ENCODE results near the gene PRKCH.
A peak's percentile ranks its signal among the peaks of the same experiment; 100 is the strongest.

The PRKCH gene

DNA sequence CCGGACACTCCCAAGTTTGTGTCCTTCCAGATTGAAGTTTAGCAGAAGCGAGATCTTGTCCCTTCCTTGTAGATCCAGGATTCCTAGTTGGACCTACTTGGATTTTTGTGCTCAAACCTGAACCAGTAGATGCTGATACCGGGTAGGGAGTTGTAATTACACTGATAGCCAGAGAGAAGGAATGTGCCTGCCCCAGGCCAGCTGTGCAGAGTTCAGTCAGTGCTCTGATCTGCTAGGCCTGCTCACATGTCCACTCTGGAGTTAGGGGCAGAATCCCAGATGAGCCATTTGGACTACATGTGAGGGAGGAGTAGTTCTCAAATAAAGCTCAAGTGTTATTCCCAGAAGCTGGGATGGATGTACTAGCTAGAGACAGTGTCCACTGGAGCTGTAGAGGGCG is 65.7 kb downstream of the PRKCH start:
- Histone ChIP-seq H3K14ac (ENCODE audit: low read length in 2 of 2) (no peak overlapping the region), H2AK5ac (ENCODE audit: low read length, severe bottlenecking) (no peak overlapping the region), H3K4me2 (ENCODE audit: low read length, poor library complexity, severe bottlenecking) (no peak overlapping the region), H3K36me3 (ENCODE audit: control insufficient read depth in 1 of 2, insufficient read depth in 2 of 2, low read depth in 1 of 2, low read length in 2 of 2) (no peaks in the 10 kb centered on the region), H2BK15ac (ENCODE audit: low read depth, poor library complexity, severe bottlenecking) (no peak overlapping the region), H2BK12ac (ENCODE audit: low read length in 2 of 2) (no peak overlapping the region), H3K4ac (ENCODE audit: low read depth in 1 of 2, low read length in 2 of 2) (no peak overlapping the region), H3K27me3 (ENCODE audit: control insufficient read depth in 1 of 2, insufficient read depth in 1 of 2, low read length in 2 of 2) (peaks cover 7 to 42% of the 10 kb centered on the region in 2 experiments), H3K79me1 (replicated peaks; ENCODE audit: low read length, poor library complexity, severe bottlenecking) (no peaks in the 10 kb centered on the region), H4K8ac (ENCODE audit: low read length) (no peak overlapping the region), H3K4me1 (ENCODE audit: control insufficient read depth, insufficient read depth, low read depth, low read length) (peaks cover 1% of the 10 kb centered on the region), H2AFZ (ENCODE audit: low read depth, low read length) (no peak overlapping the region), H3K9ac (ENCODE audit: low read length) (no peak overlapping the region), H3K9me3 (ENCODE audit: control insufficient read depth, low read length) (no peaks in the 10 kb centered on the region), H3K18ac (ENCODE audit: low read depth in 1 of 2, low read length in 2 of 2) (no peak overlapping the region), H4K91ac (ENCODE audit: low read length) (no peak overlapping the region), H2BK120ac (ENCODE audit: low read depth, low read length) (no peak overlapping the region), H3K23ac (ENCODE audit: low read length in 2 of 2) (no peak overlapping the region), H3K4me3 (ENCODE audit: insufficient read depth in 1 of 2, low read depth in 1 of 2, low read length in 2 of 2) (no peak overlapping the region), H3K27ac (ENCODE audit: low read length, poor library complexity, severe bottlenecking) (no peak overlapping the region), H2BK5ac (ENCODE audit: low read depth, low read length, poor library complexity, severe bottlenecking) (no peak overlapping the region)
- 82% methylated on average over 4 of the region's 4 CpGs for WGBS
- DNase-seq, result no peak

DNA sequence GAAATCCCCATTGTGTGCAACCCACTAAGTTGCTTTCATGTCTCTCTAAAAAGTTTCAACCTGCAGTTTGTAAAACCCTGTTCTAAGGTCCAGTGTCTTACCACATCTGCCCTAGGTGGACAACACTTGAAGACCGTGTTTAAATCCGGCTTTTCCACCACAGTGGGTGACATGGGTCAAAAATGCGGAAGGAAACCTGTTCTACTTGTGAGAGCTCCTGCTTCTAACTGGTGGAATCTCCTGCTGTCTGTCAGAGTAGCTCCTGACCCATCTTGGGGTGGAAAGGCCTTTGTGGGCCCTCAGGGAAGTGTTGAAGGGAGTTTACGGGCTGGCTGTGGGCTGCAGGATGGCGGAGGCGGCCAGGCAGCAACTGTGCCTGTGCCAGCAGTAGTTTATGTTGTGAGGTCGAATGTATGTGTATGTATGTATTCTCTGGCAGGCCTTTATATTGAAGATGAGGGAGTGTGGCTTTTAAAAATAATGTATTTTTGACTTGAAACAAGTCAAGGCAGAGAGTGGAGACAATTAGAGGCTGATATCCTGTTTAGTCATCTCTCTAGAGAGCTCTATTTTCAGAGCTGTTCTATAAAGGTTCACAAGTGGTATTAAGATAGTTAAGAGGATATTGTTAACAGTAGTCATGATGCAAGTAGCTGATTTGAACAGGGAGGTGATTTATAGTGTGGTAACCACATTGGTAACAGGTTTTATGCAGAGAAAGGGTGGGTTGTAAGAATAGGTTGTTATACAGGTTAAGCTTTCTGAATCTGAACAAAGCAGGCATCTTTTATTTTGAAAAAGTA is 67.0 kb downstream of the PRKCH start:
- Histone ChIP-seq H2AK5ac (ENCODE audit: low read length, severe bottlenecking) (no peak overlapping the region), H2BK5ac (ENCODE audit: low read depth, low read length, poor library complexity, severe bottlenecking) (no peak overlapping the region), H3K36me3 (ENCODE audit: control insufficient read depth in 1 of 2, insufficient read depth in 2 of 2, low read depth in 1 of 2, low read length in 2 of 2) (no peaks in the 10 kb centered on the region), H4K91ac (ENCODE audit: low read length) (no peak overlapping the region), H4K8ac (ENCODE audit: low read length) (no peak overlapping the region), H3K23ac (ENCODE audit: low read length in 2 of 2) (no peak overlapping the region), H2BK12ac (ENCODE audit: low read length in 2 of 2) (no peak overlapping the region), H3K14ac (ENCODE audit: low read length in 2 of 2) (no peak overlapping the region), H3K27ac (ENCODE audit: low read length, poor library complexity, severe bottlenecking) (no peak overlapping the region), H2BK15ac (ENCODE audit: low read depth, poor library complexity, severe bottlenecking) (no peak overlapping the region), H3K79me1 (replicated peaks; ENCODE audit: low read length, poor library complexity, severe bottlenecking) (no peaks in the 10 kb centered on the region), H3K9me3 (ENCODE audit: control insufficient read depth, low read length) (no peaks in the 10 kb centered on the region), H3K4me1 (ENCODE audit: control insufficient read depth, insufficient read depth, low read depth, low read length) (peaks cover 1% of the 10 kb centered on the region), H3K27me3 (ENCODE audit: control insufficient read depth in 1 of 2, insufficient read depth in 1 of 2, low read length in 2 of 2) (peaks cover 7 to 37% of the 10 kb centered on the region in 2 experiments), H3K18ac (ENCODE audit: low read depth in 1 of 2, low read length in 2 of 2) (no peak overlapping the region), H3K4ac (ENCODE audit: low read depth in 1 of 2, low read length in 2 of 2) (no peak overlapping the region), H3K4me2 (ENCODE audit: low read length, poor library complexity, severe bottlenecking) (no peak overlapping the region), H2BK120ac (ENCODE audit: low read depth, low read length) (no peak overlapping the region), H3K4me3 (ENCODE audit: insufficient read depth in 1 of 2, low read depth in 1 of 2, low read length in 2 of 2) (no peak overlapping the region), H3K9ac (ENCODE audit: low read length) (peak overlapping the region; percentile 44), H2AFZ (ENCODE audit: low read depth, low read length) (no peak overlapping the region)
- 81% methylated on average over 7 of the region's 7 CpGs for WGBS
- peak; percentile 15 for DNase-seq

- no peaks in the 10 kb centered on the region for H3K79me1 ChIP-seq (replicated peaks; ENCODE audit: low read length, poor library complexity, severe bottlenecking)
- H3K9me3 ChIP-seq (ENCODE audit: control insufficient read depth, low read length), result no peaks in the 10 kb centered on the region
- H4K91ac ChIP-seq (ENCODE audit: low read length), result no peak overlapping the region
- H3K4me1 ChIP-seq (ENCODE audit: control insufficient read depth, insufficient read depth, low read depth, low read length), result peaks cover 1% of the 10 kb centered on the region
- H3K27ac ChIP-seq (ENCODE audit: low read length, poor library complexity, severe bottlenecking), result no peak overlapping the region
- peak; percentile 6 for DNase-seq
- H2AK5ac ChIP-seq (ENCODE audit: low read length, severe bottlenecking), result no peak overlapping the region
- no peak overlapping the region for H2BK120ac ChIP-seq (ENCODE audit: low read depth, low read length)
- H3K23ac ChIP-seq (ENCODE audit: low read length in 2 of 2), result no peak overlapping the region
- H3K4ac ChIP-seq (ENCODE audit: low read depth in 1 of 2, low read length in 2 of 2), result no peak overlapping the region
- no peak overlapping the region for H2BK12ac ChIP-seq (ENCODE audit: low read length in 2 of 2)
- no peak overlapping the region for H3K18ac ChIP-seq (ENCODE audit: low read depth in 1 of 2, low read length in 2 of 2)
- no peak overlapping the region for H3K14ac ChIP-seq (ENCODE audit: low read length in 2 of 2)
- H2AFZ ChIP-seq (ENCODE audit: low read depth, low read length), result no peak overlapping the region
- no peak overlapping the region for H3K4me3 ChIP-seq (ENCODE audit: insufficient read depth in 1 of 2, low read depth in 1 of 2, low read length in 2 of 2)
- no peak overlapping the region for H2BK5ac ChIP-seq (ENCODE audit: low read depth, low read length, poor library complexity, severe bottlenecking)
- H3K36me3 ChIP-seq (ENCODE audit: control insufficient read depth in 1 of 2, insufficient read depth in 2 of 2, low read depth in 1 of 2, low read length in 2 of 2), result no peaks in the 10 kb centered on the region
- H3K4me2 ChIP-seq (ENCODE audit: low read length, poor library complexity, severe bottlenecking), result no peak overlapping the region
- no peak overlapping the region for H3K9ac ChIP-seq (ENCODE audit: low read length)
- H3K27me3 ChIP-seq (ENCODE audit: control insufficient read depth in 1 of 2, insufficient read depth in 1 of 2, low read length in 2 of 2), result peaks cover 4 to 39% of the 10 kb centered on the region in 2 experiments
- H2BK15ac ChIP-seq (ENCODE audit: low read depth, poor library complexity, severe bottlenecking), result no peak overlapping the region
- 46% methylated on average over 5 of the region's 5 CpGs for WGBS
- no peak overlapping the region for H4K8ac ChIP-seq (ENCODE audit: low read length)
Measured at GRCh38 chr14:61388976-61389576, 67.7 kb downstream of the PRKCH start.

DNA sequence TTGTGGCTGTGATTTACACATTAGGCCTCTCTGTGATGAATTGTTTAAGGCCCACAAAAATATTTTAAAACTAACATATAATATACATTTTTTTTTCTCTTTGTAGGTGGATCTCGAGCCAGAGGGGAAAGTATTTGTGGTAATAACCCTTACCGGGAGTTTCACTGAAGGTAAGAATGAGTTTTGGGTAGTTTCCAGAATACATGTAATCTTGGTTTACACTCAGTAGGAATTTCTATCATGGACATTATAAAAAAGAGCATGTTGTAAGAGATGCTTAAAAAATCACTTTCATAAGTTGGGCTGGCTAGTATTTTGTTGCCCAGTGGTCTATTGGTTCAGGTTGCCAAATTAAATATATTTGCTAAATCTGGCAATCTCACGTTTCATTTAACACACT is 69.7 kb downstream of the PRKCH start:
- H3K79me1 ChIP-seq (replicated peaks; ENCODE audit: low read length, poor library complexity, severe bottlenecking), result no peaks in the 10 kb centered on the region
- H3K4me3 ChIP-seq (ENCODE audit: insufficient read depth in 1 of 2, low read depth in 1 of 2, low read length in 2 of 2), result no peak overlapping the region
- H2AFZ ChIP-seq (ENCODE audit: low read depth, low read length), result no peak overlapping the region
- no peak overlapping the region for H4K8ac ChIP-seq (ENCODE audit: low read length)
- no peak overlapping the region for H3K23ac ChIP-seq (ENCODE audit: low read length in 2 of 2)
- H2AK5ac ChIP-seq (ENCODE audit: low read length, severe bottlenecking), result no peak overlapping the region
- no peak overlapping the region for H2BK12ac ChIP-seq (ENCODE audit: low read length in 2 of 2)
- H3K4ac ChIP-seq (ENCODE audit: low read depth in 1 of 2, low read length in 2 of 2), result no peak overlapping the region
- peaks cover 1% of the 10 kb centered on the region for H3K4me1 ChIP-seq (ENCODE audit: control insufficient read depth, insufficient read depth, low read depth, low read length)
- H3K4me2 ChIP-seq (ENCODE audit: low read length, poor library complexity, severe bottlenecking), result no peak overlapping the region
- no peak overlapping the region for H3K18ac ChIP-seq (ENCODE audit: low read depth in 1 of 2, low read length in 2 of 2)
- H3K9me3 ChIP-seq (ENCODE audit: control insufficient read depth, low read length), result no peaks in the 10 kb centered on the region
- H3K9ac ChIP-seq (ENCODE audit: low read length), result no peak overlapping the region
- DNase-seq, result no peak
- peaks cover 0 to 35% of the 10 kb centered on the region in 2 experiments for H3K27me3 ChIP-seq (ENCODE audit: control insufficient read depth in 1 of 2, insufficient read depth in 1 of 2, low read length in 2 of 2)
- H3K36me3 ChIP-seq (ENCODE audit: control insufficient read depth in 1 of 2, insufficient read depth in 2 of 2, low read depth in 1 of 2, low read length in 2 of 2), result no peaks in the 10 kb centered on the region
- 78% methylated on average over 2 of the region's 3 CpGs for whole genome bisulfite sequencing
- H2BK15ac ChIP-seq (ENCODE audit: low read depth, poor library complexity, severe bottlenecking), result no peak overlapping the region
- H3K14ac ChIP-seq (ENCODE audit: low read length in 2 of 2), result no peak overlapping the region
- no peak overlapping the region for H3K27ac ChIP-seq (ENCODE audit: low read length, poor library complexity, severe bottlenecking)
- no peak overlapping the region for H2BK120ac ChIP-seq (ENCODE audit: low read depth, low read length)
- no peak overlapping the region for H2BK5ac ChIP-seq (ENCODE audit: low read depth, low read length, poor library complexity, severe bottlenecking)
- H4K91ac ChIP-seq (ENCODE audit: low read length), result no peak overlapping the region

All from mesenchymal stem cell (in vitro differentiated cells and primary cell).